C4-2B (cell line): ENCODE results near the gene CFAP251.

Experiments used
- CTCF ChIP-seq: fragments of 450-650 bp; conservative IDR thresholded peaks from 2 replicates; pipeline ENCODE4 v1.5.1; 2017; ENCODE audit warnings: mild to moderate bottlenecking
- ZFX ChIP-seq: fragments of 450-650 bp; IDR thresholded peaks from 2 replicates; pipeline ENCODE4 v1.6.1; 2017

- TF ChIP-seq CTCF, result no peak
- TF ChIP-seq ZFX, result no peak
These were observed 24.4 kb upstream of the CFAP251 start for GRCh38 chr12:121893961-121894460.
